GM18511 (cell line): ENCODE measurements around the gene SLC10A3.
A peak's percentile ranks its signal among the peaks of the same experiment; 100 is the strongest.

ENCODE experiments used
- ATAC-seq: cut with Tn5 transposase; IDR thresholded peaks from one replicate; pipeline ENCODE4 v1.9.1; 2021; ENCODE audit warnings: mild to moderate bottlenecking, moderate library complexity; ENCODE audit not compliant: unreplicated experiment

The SLC10A3 gene, protein sequence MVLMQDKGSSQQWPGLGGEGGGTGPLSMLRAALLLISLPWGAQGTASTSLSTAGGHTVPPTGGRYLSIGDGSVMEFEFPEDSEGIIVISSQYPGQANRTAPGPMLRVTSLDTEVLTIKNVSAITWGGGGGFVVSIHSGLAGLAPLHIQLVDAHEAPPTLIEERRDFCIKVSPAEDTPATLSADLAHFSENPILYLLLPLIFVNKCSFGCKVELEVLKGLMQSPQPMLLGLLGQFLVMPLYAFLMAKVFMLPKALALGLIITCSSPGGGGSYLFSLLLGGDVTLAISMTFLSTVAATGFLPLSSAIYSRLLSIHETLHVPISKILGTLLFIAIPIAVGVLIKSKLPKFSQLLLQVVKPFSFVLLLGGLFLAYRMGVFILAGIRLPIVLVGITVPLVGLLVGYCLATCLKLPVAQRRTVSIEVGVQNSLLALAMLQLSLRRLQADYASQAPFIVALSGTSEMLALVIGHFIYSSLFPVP

DNA sequence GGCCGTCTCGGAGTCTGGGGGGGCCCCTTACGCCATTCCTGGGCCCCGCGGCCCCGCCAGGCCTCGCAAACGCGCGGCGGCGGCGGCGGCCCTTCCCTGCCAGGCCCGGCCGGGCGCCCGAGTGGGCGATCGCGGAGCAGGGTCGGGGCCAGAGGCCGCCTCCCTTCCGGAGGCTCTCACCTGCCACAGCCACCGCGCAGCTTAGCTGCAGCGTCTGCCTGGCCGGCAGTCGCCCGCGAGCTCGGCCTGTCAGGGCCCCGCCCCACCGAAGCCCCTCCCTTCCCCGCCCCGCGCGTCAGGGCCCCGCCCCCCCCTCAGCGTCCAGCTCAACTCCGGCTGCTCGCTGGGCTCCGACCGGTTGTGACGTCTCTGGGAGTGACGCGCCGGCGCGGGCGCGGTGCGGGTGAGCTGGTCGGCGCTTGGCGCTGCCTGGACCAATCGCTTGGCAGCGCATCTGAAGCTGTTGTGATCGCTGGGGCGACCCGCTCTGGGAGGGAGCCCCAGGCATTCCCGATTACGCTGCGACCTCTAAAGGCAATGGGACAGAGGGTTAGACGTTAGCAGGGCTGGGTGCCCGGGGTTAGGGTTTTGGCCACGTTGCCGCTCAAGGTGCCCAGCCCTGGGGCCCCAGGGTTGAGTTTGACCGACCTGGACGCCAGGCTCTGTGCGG lies at the start of gene SLC10A3:
Gene SLC10A3, minus strand, starts transcription at position 216 of the 670 bp plus-strand sequence. CDS start 1,689 bp downstream, outside the sequence.
- ATAC-seq = peak; percentile 82

DNA sequence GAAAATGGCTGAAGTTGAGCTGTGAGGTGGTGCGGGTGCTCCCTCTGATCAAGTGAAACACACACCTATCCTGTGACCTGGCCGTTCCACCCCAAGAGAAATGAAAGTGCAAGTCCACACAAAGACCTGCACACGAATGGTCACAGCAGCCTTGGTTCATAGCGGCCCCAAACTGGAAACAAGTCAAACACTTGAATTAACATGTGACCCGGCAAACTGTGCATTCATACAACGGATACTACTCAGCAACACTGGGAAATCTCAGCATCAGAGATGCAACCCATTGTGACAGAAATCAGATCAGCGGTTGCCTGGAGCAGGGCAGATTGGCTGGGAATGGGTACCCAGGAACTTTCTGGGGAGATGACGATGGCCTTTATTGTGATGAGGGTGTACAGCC lies 48.6 kb upstream of the SLC10A3 start:
- ATAC-seq = no peak

DNA sequence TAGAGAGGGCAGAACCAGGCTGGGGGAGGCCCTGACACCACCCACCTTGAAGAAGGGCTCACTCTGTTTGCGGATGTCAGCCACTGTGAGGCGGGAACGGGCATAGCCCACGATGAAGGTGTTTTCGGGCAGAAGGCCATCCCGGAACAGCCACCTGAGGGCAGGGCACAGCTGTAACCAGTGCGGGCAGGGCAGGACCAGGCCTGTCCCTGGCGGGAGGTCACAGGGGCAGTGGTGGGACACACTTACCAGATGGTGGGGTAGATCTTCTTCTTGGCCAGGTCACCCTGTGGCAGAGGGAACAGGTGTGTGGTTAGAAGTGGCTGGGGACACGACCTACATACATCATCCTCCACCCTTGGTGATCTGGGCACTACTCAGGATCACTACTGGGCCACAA lies 45.5 kb upstream of the SLC10A3 start:
- ATAC-seq = no peak

DNA sequence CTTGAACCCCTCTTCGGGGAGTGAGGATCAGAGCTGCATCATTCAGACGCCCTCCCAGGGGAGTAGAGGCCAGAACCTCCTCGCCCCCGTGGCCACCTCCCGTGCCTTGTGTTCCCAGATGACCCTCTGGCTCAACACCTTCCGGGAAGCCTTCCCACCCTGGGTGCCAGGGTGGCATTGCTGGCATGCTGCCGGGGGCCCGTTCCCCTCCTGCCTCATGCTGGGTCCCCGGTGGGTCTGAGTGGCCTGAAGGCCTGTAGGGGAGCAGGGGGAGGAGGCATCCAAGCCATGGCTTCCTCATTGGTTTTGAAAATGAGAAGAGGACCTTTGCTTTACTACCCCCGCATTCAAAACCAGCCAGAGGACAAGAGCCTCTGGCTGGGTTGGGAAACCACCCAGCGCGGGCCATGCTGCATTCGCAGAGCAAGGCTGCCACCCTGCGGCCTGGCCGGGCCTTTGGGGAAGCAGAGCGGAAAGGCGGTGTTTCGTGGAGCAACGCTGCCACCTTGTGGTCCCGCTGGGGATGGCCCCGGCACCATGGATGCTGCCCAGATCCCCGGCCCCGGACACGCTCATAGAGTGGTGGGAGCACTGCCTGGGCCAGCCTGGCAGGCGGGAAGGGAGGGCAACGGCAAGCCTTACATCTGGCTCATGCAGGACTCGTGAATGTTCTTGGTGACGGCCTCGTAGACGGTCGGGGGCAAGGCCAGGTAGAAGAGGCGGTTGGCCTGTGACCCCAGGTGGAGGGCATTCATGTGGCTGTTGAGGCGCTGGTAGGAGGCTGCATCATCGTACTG lies 44.3 kb upstream of the SLC10A3 start:
- peak; percentile 94 for ATAC-seq

DNA sequence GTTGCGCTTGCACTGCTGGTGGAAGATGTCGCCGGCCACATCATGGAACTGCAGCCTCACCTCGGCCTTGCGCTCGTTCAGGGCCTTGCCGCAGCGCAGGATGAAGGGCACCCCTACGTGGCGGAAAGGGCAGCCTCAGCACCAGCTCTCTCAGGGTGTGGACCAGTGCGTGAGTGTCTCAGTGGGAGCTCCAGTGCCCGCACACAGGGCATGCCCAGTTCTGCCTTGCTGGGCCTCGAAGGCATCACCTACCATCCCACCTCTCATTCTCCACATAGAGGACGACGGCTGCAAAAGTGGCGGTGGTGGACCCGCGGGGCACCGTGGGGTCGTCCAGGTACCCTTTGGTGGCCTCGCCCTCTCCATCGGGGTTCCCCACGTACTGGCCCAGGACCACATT lies 42.3 kb upstream of the SLC10A3 start:
- ATAC-seq = no peak

DNA sequence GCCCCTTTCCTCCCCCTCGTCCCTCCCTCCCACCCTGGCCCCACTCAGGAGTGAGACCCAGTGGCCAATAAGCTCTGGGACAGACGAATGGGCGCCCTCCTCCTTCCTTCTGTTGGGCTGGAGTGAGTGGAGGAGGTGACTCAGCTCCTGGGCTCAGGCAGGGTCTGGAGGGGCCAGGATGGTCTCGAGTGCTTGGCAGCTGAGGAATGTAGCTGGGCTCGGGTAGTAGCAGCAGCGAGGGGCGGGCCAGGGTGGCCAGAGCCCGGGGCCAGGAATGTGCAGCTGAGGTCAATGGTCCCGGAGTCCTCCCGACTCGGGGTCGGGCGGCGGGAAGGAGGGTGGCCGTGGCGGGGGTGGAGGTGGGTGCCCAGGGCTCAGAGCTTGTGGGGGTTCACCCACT lies 41.2 kb upstream of the SLC10A3 start:
- ATAC-seq = no peak

DNA sequence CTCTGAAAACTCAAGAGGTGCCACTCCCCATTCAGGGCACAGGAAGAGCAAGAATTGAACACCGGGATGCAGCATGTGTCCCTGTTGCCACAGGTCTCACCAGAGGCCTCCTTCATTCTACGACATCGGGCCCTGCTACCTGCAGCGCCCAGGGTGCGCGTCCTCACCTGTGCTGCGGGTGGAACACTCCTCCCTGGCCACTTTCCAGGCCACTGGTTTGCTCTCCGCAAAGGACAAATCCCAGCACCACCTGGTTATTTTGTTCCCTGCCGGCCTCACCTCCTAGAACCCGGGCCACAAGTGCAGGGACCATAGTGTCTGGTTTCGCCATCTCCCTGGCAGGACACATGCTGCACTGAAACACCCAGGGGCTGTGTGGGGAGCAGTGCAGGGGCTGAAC lies 39.9 kb upstream of the SLC10A3 start:
- ATAC-seq = no peak

DNA sequence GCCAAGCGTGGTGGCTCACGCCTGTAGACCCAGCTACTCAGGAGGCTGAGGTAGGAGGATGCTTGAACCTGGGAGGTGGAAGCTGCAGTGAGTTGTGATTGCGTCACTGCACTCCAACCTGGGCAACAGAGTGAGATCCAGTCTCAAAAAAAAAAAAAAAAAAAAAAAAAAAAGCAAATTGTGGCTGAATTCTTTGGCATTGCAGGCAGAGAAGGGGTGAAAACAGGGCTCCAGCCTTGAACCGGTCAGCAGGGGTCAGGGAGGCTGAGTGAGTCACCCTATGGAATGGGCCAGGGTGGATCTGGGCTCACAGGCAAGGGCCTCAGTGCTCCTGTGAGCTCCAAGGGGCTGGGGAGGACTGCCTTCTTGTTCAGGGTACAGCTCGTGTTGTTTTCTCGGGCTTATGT lies 38.8 kb upstream of the SLC10A3 start:
- ATAC-seq = no peak

DNA sequence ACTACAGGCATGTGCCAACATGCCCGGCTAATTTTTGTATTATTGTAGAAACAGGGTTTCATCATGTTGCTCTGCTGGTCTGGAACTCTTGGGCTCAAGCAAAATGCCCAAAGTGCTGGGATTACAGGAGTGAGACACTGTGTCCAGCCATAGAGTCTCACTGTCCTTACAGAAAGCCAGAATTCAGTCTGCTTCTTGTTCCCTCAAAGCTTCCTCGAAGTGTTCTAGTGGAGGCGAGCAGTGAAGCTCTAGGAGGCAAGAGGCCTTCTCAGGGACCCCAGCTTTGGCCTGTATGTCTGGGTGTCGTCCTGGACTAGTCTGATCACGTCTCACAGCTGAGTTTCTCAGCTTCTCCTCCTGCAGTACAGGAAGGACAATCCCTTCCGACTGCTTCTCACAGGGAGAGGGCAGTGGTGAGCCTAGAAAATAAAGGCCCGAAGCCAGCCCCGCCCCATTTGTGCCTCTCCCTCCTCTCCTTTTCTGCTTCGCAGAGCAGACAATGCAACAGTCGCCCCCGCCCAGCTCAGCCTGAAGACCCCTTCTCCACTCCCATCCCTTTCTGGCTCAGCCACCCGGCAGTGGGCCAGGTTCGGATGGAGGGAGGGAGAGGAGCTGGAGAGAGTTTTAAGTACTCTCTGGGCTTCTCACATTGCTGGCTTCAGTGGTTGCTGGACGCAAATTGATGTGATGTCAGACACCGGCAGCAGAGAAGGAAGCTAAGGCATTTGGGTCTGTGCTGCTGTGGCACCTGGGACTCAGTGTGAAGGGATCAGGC lies 36.7 kb upstream of the SLC10A3 start:
- ATAC-seq = peak; percentile 79

DNA sequence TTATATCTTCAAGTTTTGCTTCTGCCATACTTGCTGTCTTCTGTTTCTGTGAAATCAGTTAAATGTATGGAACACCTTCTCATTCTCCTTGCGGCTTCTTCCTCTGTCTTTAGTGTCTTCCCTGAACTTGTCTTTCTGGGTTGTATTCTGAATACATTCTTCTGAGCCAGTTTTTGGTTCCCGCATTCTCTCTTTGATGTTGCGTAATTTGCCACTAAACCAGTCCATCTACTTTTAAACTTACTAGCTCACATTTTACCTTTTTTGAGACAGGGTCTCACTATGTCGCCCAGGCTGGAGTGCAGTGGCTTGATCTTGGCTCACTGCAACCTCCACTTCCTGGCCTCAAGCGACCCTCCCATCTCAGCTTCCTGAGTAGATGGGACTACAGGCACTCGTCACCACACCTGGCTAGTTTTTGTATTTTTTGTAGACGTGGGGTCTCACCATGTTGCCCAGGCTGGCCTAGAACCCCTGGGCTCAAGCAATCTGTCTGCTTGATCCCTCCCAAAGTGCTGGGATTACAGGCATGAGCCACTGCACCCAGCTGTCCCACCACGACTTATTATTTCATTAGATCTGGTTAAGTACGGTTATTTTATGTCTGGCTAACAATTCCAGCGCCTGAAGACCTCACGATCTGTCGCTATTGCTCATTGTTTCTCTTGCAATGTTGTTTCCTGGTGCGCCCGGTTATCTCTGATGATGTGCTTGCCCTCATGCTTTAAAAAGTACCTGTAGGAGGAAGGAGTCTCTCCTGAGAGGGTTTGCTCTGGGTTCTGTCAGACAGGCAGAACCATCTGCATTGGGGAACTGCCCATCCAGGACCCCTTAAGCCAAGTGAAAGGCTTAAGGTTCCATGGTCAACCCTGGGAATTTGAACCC lies 35.4 kb upstream of the SLC10A3 start:
- ATAC-seq = no peak

DNA sequence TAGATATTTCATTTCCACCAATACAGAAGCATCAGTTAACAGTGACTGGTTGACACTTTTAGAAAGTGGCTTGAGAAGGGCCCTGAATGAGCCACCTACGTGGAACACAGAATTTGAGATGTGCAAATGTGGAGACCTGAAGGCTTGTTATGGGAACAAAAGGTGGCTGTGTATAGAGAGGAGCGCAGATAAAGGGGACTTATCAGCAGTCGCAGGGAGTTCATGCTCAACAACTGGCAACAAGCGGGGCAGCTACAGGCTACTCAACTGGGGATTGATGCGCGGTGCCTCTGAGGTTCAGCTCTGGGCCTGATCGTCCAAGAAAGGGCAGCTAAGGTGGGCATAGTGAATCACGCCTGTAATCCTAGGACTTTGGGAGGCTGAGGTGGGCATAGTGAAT lies 29.0 kb upstream of the SLC10A3 start:
- no peak for ATAC-seq

DNA sequence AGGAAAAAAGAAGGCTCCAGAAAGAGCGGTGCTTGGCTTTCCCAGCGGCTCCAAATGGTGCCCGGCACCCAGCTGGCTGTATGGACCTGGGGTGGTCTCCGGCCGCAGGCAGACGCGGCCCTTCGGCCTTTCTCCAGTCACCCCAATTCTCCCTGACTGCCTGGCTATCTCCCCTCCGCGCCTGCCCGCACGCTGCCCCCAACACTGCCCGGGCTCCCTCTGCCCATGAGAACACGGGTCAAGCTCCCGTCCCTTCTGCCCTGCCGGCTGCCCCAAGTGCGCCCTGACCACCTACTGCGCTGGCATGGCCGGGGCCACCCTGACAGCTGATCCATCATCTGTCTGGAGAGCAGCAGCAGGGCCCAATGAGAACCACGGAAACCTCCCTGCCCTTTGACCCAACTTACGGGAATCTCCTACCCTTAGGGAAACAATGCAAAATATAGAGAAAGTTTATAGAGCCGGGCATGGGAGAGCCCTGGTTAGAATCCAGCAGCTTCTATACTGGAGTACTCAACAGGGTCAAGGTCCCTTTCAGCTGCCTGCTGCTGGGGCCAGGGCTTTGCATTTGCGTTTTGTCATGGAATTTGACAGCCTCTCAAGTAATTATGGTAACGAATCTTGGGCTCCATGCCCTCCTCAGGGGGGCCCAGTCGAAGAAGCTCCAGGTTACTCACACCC lies 26.8 kb upstream of the SLC10A3 start:
- ATAC-seq = no peak

DNA sequence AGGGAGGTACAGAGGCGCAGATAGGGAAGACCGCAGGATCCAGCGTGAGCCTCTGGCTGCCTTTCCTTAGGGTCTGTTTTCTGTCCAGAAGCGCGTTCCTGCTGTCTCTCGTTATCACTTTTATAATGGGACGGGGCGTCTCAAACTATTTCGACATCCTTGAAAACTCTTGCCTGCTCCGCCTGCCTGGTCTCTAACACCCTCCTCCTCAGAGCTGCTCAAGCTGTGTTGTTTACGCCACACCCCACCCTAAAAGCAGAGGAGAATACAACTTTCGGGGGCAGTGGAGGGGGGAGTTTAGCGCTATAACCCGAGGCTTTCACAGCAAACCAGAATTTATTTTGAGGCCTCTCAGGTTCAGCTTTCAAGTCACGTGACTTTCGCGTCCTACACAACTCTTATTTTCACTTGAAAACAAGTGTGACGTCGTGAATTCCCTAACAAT lies 26.2 kb upstream of the SLC10A3 start:
- peak; percentile 7 for ATAC-seq

DNA sequence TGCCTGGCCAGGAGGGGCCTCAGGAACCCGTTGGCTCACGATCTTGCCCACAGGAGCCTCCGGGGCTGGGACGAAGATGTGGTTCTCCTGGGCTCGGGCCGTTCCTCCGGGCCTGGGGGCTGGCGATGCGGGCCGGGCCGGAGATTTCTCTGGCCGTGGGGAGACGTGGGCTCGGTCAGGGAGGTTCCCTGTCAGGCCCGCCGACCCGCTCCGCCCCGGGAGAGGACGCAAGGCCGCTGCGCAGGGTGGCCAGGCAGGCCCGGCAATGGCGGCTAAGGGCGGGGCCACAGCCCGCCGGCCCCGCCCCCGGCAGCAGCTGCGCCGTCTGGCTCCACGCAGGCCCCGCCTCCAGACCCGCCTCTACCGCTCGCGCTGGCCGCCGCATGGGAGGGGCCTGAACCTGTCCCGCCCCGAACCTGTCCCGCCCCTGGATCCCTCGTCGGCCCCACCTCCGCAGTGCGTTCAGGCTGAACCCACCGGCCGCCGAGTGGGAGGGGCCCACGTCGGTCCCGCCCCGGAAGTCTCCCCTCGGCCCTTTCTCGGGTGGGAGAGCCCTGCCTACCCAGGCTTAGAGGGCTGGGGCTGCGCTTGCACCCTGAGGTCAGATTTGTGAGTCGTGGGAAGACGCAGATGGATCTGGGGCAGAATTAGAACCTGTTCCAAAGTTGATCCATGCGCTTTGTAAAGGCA lies 25.7 kb upstream of the SLC10A3 start, which contains the start of gene FAM3A:
Gene FAM3A, minus strand, starts transcription at position 267 of the 690 bp plus-strand sequence. CDS start 460 bp downstream, outside the sequence.
- ATAC-seq = peak; percentile 89

DNA sequence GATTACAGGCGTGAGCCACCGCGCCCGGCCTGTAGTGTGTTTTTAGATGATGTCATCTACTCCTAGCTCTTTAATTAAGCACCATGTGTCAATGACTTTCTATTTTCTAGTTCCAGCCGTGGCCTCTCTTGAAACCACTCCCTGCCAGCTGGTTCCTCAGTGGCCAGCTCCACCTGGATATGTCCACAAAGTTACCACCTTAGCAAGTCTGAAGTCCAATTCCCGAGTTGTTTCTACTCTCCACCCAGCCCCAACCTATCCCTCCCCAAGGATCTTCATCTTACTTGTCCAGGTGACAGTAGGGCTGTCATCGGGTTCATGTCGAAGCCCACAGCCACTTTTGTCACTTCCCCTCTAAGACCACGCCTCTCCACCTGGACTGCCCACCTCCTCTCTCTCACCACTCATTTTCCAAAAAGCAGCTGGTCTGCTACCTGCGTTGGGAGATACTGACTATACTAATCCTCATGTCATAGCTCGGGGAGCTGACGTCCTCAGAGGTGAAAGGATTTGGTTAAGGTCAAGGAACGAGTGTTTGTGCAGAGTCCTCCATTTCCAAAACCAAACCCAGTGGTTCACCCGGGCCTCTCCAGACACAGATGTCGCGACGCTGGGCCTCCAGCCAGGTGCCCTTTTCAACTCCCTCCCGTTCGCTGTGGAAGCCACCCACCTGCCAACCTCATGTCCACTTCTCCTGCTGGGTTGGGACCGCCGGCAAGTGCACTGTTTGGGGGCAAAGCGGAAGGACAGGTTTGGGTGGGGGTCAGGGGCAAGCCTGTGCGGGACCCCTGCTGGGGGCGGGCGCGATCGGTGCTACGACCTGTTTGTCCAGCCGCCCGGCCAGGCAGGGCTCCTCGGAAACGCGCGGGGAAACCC lies 24.9 kb upstream of the SLC10A3 start:
- peak; percentile 33 for ATAC-seq

DNA sequence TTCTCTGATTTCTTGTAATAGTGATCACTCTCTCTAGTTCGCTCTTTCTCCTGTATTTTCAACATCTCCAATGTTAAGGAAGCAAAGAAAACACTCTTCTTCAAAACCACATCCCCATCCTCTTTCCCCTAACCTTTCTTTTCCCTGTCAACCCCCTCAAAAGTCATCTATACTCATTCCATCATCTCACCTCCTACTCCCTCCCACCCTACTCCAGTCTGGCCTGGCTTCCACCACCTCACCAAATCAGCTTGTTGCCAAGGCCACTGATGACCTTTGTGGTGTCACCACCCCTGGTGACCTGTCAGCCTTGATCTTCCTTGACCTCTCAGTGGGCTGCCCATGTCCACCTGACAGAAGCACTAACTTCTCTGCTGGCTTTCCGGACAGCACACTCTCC lies 23.3 kb upstream of the SLC10A3 start:
- ATAC-seq = no peak

DNA sequence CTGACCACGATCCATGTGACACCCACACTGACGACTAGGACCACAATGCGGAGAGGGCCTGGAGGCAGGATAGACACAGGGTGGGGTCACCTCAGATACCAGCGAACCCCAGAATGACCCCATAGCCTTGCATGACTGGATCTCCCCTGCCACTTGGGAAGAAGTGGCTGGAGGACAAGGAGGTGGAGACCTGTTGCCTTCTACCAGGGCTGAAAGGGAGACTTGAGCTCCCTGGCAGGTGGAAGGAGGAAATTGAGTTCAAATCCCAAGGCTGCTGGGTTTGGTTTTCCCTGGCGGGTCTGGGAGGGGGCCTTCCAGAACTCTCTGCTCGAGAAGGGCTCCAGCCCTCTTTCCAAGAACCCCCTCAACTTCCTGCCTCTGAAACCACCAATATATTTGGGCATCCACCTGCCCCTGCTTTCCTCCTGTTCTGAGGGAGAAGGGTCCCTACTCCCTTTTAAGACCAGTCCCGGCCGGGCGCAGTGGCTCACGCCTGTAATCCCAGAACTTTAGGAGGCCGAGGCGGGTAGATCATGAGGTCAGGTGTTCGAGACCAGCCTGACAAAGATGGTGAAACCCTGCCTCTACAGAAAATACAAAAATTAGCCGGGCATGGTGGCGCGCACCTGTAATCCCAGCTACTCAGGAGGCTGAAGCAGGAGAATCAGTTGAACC lies 22.6 kb upstream of the SLC10A3 start:
- no peak for ATAC-seq
